ENCODE results near the gene SIVA1.

Gene SIVA1

GRCh38 chr14:104734601-104734990 lies 18.4 kb upstream of the SIVA1 start:
- in situ Hi-C loops (cut with MboI; ENCODE audit: low sequenced_read_pairs): no loop called here

GRCh38 chr14:104734991-104735779 lies 17.8 kb upstream of the SIVA1 start:
- in situ Hi-C loops (cut with MboI; ENCODE audit: low sequenced_read_pairs): no loop called here
- no peaks in the 10 kb centered on the region for H3K27me3 ChIP-seq (ENCODE audit: low read depth)

More at GRCh38 chr14:104734601-104734990, 18.4 kb upstream of the SIVA1 start:
- H3K4me1 ChIP-seq: no peaks in the 10 kb centered on the region
- no peak for DNase-seq (ENCODE audit: low spot score in 2 of 2)
- H3K36me3 ChIP-seq (replicated peaks): no peaks in the 10 kb centered on the region
- no peaks in the 10 kb centered on the region for H3K9me3 ChIP-seq
- no peak overlapping the region for H3K4me3 ChIP-seq
- H3K27me3 ChIP-seq (ENCODE audit: low read depth): no peaks in the 10 kb centered on the region

DNA sequence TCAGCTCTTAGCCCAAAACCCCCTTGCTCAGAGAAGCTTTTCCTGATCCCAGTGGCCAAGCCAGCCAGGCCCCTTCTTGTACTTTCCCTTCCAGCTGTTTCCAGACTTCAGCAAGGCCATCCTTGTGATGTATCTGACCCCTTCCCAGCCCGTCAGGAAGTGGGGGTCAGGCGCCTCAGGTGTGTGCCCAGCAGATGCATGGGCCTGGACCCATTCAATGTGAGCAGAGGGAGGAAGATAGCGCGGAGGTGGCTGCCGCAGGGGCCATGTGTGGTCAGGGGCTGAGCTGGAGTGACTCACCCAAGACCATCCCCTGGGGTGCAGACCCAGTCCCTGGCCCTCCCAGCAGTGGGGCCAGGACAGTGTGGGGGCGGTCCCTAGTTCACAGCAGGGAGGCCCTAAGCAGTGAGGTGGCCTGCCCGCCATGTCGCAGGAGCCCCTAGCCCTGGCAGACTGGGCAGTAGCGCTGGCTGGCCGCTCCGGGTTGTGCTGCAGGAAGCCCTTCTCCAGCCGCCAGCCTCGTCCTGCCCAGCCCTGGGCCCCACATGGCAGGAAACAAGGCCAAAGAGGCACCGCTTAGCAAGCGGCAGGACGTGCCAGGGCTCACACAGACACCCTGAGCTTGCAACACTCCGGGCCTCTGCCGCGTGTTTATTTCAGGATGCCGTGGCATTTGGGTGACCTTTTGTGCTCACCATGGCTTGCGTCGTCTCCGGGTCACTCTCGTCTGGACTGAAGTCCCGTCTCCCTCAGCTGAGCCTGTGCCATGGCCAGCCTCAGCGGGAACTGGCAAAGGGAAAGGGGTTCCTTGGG lies 16.9 kb upstream of the SIVA1 start:
- no peaks in the 10 kb centered on the region for H3K4me1 ChIP-seq
- no peak for DNase-seq (ENCODE audit: low spot score in 2 of 2)
- H3K9me3 ChIP-seq: no peaks in the 10 kb centered on the region
- H3K36me3 ChIP-seq (replicated peaks): no peaks in the 10 kb centered on the region
- no peaks in the 10 kb centered on the region for H3K27me3 ChIP-seq (ENCODE audit: low read depth)
- H3K4me3 ChIP-seq: no peak overlapping the region
- in situ Hi-C loops (cut with MboI; ENCODE audit: low sequenced_read_pairs): no loop called here

More at GRCh38 chr14:104734991-104735779, 17.8 kb upstream of the SIVA1 start:
- Histone ChIP-seq H3K4me1 (no peaks in the 10 kb centered on the region), H3K9me3 (no peaks in the 10 kb centered on the region), H3K4me3 (no peak overlapping the region), H3K36me3 (replicated peaks) (no peaks in the 10 kb centered on the region)
- no peak for DNase-seq (ENCODE audit: low spot score in 2 of 2)

GRCh38 chr14:104738375-104739019 lies 14.4 kb upstream of the SIVA1 start:
- in situ Hi-C loops (cut with MboI; ENCODE audit: low sequenced_read_pairs): no loop called here
- H3K4me1 ChIP-seq: no peaks in the 10 kb centered on the region

GRCh38 chr14:104739026-104739425 lies 13.9 kb upstream of the SIVA1 start:
- in situ Hi-C loops (cut with MboI; ENCODE audit: low sequenced_read_pairs): no loop called here
- DNase-seq (ENCODE audit: low spot score in 2 of 2): no peak
- H3K4me1 ChIP-seq: no peaks in the 10 kb centered on the region
- H3K9me3 ChIP-seq: no peaks in the 10 kb centered on the region
- H3K36me3 ChIP-seq (replicated peaks): no peaks in the 10 kb centered on the region
- H3K4me3 ChIP-seq: no peak overlapping the region
- no peaks in the 10 kb centered on the region for H3K27me3 ChIP-seq (ENCODE audit: low read depth)

More at GRCh38 chr14:104738375-104739019, 14.4 kb upstream of the SIVA1 start:
- Histone ChIP-seq H3K36me3 (replicated peaks) (no peaks in the 10 kb centered on the region), H3K4me3 (no peak overlapping the region), H3K9me3 (no peaks in the 10 kb centered on the region), H3K27me3 (ENCODE audit: low read depth) (no peaks in the 10 kb centered on the region)
- no peak for DNase-seq (ENCODE audit: low spot score in 2 of 2)

DNA sequence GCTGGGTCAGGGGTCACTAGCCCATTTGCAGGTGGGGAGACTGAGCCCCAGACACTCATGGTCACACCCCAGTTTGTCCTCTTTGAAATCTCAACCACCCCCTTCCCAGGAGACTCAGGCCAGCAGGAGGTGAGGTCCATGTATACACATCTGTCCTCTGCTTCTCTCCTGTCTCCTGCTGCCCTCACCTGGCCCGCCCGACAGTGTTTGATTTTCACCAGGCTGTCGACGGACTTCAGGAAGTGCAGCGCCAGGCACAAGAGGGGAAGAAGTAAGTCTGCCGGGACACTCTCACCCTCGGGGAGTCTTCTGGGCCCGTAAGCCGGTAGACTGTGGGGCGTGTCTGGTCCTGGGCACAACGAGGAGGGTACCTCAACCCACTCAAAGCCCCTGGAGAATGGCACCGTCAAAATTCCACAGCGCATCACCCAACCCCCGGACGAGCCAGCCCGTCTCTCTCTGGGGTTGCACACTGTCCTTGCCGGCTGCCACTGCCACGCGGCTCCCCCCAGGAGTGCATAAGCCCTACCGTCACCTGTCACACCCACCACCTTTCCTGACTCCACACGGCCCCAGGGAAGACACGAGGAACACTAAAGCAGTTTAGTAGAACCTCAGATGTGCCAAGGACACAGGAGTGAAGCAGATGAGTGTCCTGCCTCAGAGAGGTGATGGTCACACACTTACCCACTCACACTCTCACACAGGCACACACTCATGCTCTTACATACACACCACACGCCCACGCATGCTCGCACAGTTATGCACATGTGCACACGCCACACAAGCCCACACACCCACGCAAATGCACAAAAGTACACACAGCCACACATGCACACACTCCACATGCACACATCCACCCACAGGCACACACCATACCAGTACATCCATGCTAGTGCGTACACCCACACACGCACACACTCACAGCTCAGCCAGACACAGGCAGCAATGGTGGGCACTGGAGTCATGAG lies 13.1 kb upstream of the SIVA1 start:
- no peaks in the 10 kb centered on the region for H3K4me1 ChIP-seq
- in situ Hi-C loops (cut with MboI; ENCODE audit: low sequenced_read_pairs): no loop called here

GRCh38 chr14:104741108-104741802 lies 11.7 kb upstream of the SIVA1 start:
- in situ Hi-C loops (cut with MboI; ENCODE audit: low sequenced_read_pairs): no loop called here
- H3K4me3 ChIP-seq: no peak overlapping the region
- H3K27me3 ChIP-seq (ENCODE audit: low read depth): no peaks in the 10 kb centered on the region
- no peaks in the 10 kb centered on the region for H3K9me3 ChIP-seq
- no peaks in the 10 kb centered on the region for H3K4me1 ChIP-seq
- no peak for DNase-seq (ENCODE audit: low spot score in 2 of 2)
- H3K36me3 ChIP-seq (replicated peaks): no peaks in the 10 kb centered on the region

More for the DNA sequence above, 13.1 kb upstream of the SIVA1 start:
- Histone ChIP-seq H3K9me3 (no peaks in the 10 kb centered on the region), H3K4me3 (no peak overlapping the region), H3K27me3 (ENCODE audit: low read depth) (no peaks in the 10 kb centered on the region), H3K36me3 (replicated peaks) (no peaks in the 10 kb centered on the region)
- DNase-seq (ENCODE audit: low spot score in 2 of 2): no peak

DNA sequence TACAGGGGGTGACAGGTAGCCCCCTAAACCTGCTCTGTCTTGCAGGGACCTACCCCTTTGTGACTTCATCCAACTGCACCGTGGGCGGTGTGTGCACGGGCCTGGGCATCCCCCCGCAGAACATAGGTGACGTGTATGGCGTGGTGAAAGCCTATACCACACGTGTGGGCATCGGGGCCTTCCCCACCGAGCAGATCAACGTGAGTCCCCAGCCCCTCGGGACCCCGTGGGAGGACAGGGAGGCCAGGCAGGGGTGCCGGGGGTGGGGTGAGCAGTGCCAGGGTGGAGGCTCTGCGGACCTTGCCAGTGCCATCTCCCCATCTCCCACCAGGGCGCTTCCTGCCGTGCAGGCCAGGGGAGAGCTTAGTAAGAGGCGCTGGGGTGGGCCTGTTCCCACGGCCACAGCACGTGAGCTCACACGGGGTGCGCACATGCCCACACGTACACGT lies 11.1 kb upstream of the SIVA1 start:
- in situ Hi-C loops (cut with MboI; ENCODE audit: low sequenced_read_pairs): no loop called here

GRCh38 chr14:104742586-104743455 lies 10.1 kb upstream of the SIVA1 start:
- H3K4me1 ChIP-seq: no peaks in the 10 kb centered on the region
- no peak overlapping the region for H3K4me3 ChIP-seq
- in situ Hi-C loops (cut with MboI; ENCODE audit: low sequenced_read_pairs): no loop called here
- DNase-seq (ENCODE audit: low spot score in 2 of 2): no peak
- H3K27me3 ChIP-seq (ENCODE audit: low read depth): no peaks in the 10 kb centered on the region
- H3K9me3 ChIP-seq: no peaks in the 10 kb centered on the region
- no peaks in the 10 kb centered on the region for H3K36me3 ChIP-seq (replicated peaks)

More for the DNA sequence above, 11.1 kb upstream of the SIVA1 start:
- no peaks in the 10 kb centered on the region for H3K36me3 ChIP-seq (replicated peaks)
- no peak for DNase-seq (ENCODE audit: low spot score in 2 of 2)
- H3K4me1 ChIP-seq: no peaks in the 10 kb centered on the region
- H3K9me3 ChIP-seq: no peaks in the 10 kb centered on the region
- no peak overlapping the region for H3K4me3 ChIP-seq
- H3K27me3 ChIP-seq (ENCODE audit: low read depth): no peaks in the 10 kb centered on the region

GRCh38 chr14:104743461-104744380 lies 9.2 kb upstream of the SIVA1 start:
- DNase-seq (ENCODE audit: low spot score in 2 of 2): no peak
- in situ Hi-C loops (cut with MboI; ENCODE audit: low sequenced_read_pairs): no loop called here
- Histone ChIP-seq H3K4me3 (no peak overlapping the region), H3K36me3 (replicated peaks) (no peaks in the 10 kb centered on the region), H3K27me3 (ENCODE audit: low read depth) (no peaks in the 10 kb centered on the region), H3K4me1 (no peaks in the 10 kb centered on the region), H3K9me3 (no peaks in the 10 kb centered on the region)

DNA sequence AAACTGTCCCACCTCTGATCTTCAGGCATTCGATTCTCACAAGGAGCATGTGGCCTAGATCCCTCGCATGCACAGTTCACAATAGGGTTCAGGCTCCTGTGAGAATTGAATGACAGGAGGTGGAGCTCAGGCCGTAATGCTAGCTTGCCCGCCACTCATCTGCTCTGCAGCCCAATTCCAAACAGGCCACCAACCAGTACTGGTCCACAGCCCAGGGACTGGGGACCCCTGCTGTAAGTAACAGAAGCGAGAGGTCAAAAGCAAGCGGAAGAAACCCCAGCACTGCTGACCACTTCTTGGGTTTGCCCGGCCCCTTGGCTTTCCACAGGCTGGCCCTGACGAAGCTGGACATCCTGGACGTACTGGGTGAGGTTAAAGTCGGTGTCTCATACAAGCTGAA lies 8.5 kb upstream of the SIVA1 start:
- no peaks in the 10 kb centered on the region for H3K27me3 ChIP-seq (ENCODE audit: low read depth)
- in situ Hi-C loops (cut with MboI; ENCODE audit: low sequenced_read_pairs): no loop called here
- H3K4me1 ChIP-seq: no peaks in the 10 kb centered on the region
- no peaks in the 10 kb centered on the region for H3K9me3 ChIP-seq
- no peak for DNase-seq (ENCODE audit: low spot score in 2 of 2)
- H3K36me3 ChIP-seq (replicated peaks): no peaks in the 10 kb centered on the region
- no peak overlapping the region for H3K4me3 ChIP-seq
